HepG2 (cell line): ENCODE measurements around the gene PALM. TPM values are rescaled to one million over a fixed set of nuclear protein-coding genes. Genes with fewer than 3 reads are reported as not detected.

Experiments
- ATAC-seq: fragments of 200-7000 bp; cut with Tn5 transposase; 3 replicates; pipeline ENCODE4 v1.9.1; 2020; ENCODE audit warnings: mild to moderate bottlenecking, moderate library complexity
- BruUV-seq: library from RNA; stranded (reverse); fragments of 400-500 nt; replicated peaks from 2 replicates; lab custom pipeline; 2021; lab: Mats Ljungman, UMichigan
- CTCF ChIA-PET: fragments of 300-600 bp; formaldehyde crosslinking; extraction: SDS; loops from one replicate; lab custom pipeline; 2021; ENCODE audit warnings: low total read pairs, inconsistent platforms, low intra/inter-chr PET ratio; lab: Yijun Ruan, JAX
- POLR2A ChIA-PET: fragments of 350-600 bp; sonication (Branson Sonifier 250); formaldehyde crosslinking; loops from one replicate; lab custom pipeline; 2020; ENCODE audit warnings: antibody characterized with exemption, inconsistent platforms; lab: Yijun Ruan, JAX
- DNase-seq: peaks from one replicate; pipeline ENCODE4 v3.0.0-alpha.2; 2015; ENCODE audit warnings: low spot score
- FAIRE-seq: peaks from 3 replicates; lab custom pipeline; 2011; peaks lifted over from hg19 to GRCh38; lab: Jason Lieb, UNC
- H2AFZ ChIP-seq: one replicate; pipeline ENCODE4 v1.6.1; 2011; ENCODE audit warnings: low read length, inconsistent platforms
- H3K27ac ChIP-seq: fragments of 300-600 bp; 3 replicates; pipeline ENCODE4 v1.8.0; 2011; ENCODE audit warnings: mixed run types, mild to moderate bottlenecking, mixed read lengths, low read length, inconsistent platforms; ENCODE audit not compliant: insufficient read depth; ENCODE audit errors: extremely low read length
- H3K27me3 ChIP-seq, 2 experiments: fragments of 200-600 bp in 1 of 2; 2 replicates in 1 of 2; 3 replicates in 1 of 2; pipeline versions ENCODE4 v1.6.0 to v1.8.0; 2011; ENCODE audit warnings: low read length in 2 of 2, mild to moderate bottlenecking in 2 of 2, moderate library complexity in 2 of 2, inconsistent platforms in 1 of 2; ENCODE audit not compliant: insufficient read depth in 2 of 2, control insufficient read depth in 1 of 2
- H3K36me3 ChIP-seq, 2 experiments: fragments of 200-600 bp in 1 of 2; replicated peaks in 1 of 2; 2 replicates in 1 of 2; 3 replicates in 1 of 2; pipeline versions ENCODE4 v1.5.1 to v1.8.0; 2011; ENCODE audit warnings: low read length in 2 of 2, inconsistent platforms in 1 of 2; ENCODE audit not compliant: insufficient read depth in 2 of 2, control insufficient read depth in 1 of 2
- H3K4me1 ChIP-seq: 2 replicates; pipeline ENCODE4 v1.5.1; 2012; ENCODE audit warnings: low read length, inconsistent platforms; ENCODE audit not compliant: insufficient read depth
- H3K4me2 ChIP-seq: 2 replicates; pipeline ENCODE4 v1.6.0; 2011; ENCODE audit warnings: low read depth, low read length, inconsistent platforms
- H3K4me3 ChIP-seq, 3 experiments: fragments of 200-600 bp in 1 of 3; sonication (generic), shearing (Covaris generic) in 1 of 3; replicated peaks in 1 of 3; 2 replicates each; pipeline ENCODE4 v1.5.1; 2011 to 2016; ENCODE audit warnings: low read length in 3 of 3, inconsistent platforms in 2 of 3, low read depth in 2 of 3, mild to moderate bottlenecking in 2 of 3, control low read depth in 1 of 3, mixed read lengths in 1 of 3; ENCODE audit not compliant: insufficient read depth in 1 of 3
- H3K79me2 ChIP-seq: one replicate; pipeline ENCODE4 v1.6.1; 2011; ENCODE audit warnings: low read length, inconsistent platforms; ENCODE audit not compliant: insufficient read depth
- H3K9ac ChIP-seq: 2 replicates; pipeline ENCODE4 v1.6.0; 2011; ENCODE audit warnings: mild to moderate bottlenecking, low read depth, low read length, inconsistent platforms; ENCODE audit not compliant: insufficient read depth
- H3K9me3 ChIP-seq: 2 replicates; pipeline ENCODE4 v1.5.1; 2012; ENCODE audit warnings: mild to moderate bottlenecking, low read length
- H4K20me1 ChIP-seq: 2 replicates; pipeline ENCODE4 v1.6.0; 2011; ENCODE audit warnings: inconsistent platforms, mild to moderate bottlenecking, low read length, moderate library complexity; ENCODE audit not compliant: insufficient read depth
- ARNTL ChIP-seq: sonication (generic); formaldehyde crosslinking; IDR thresholded peaks from 2 replicates; pipeline ENCODE4 v1.4.0; 2020; ENCODE audit warnings: mild to moderate bottlenecking, missing genetic modification reagents
- ATRX ChIP-seq: sonication (generic); formaldehyde crosslinking; IDR thresholded peaks from 2 replicates; pipeline ENCODE4 v1.4.0; 2020; ENCODE audit warnings: missing genetic modification reagents, borderline replicate concordance
- BORCS8-MEF2B ChIP-seq: sonication (generic); formaldehyde crosslinking; IDR thresholded peaks from 2 replicates; pipeline ENCODE4 v1.8.0; 2022; ENCODE audit warnings: mild to moderate bottlenecking, missing genetic modification reagents
- BRF2 ChIP-seq: sonication (generic); formaldehyde crosslinking; IDR thresholded peaks from 2 replicates; pipeline ENCODE4 v1.8.1; 2022; ENCODE audit warnings: mild to moderate bottlenecking, missing genetic modification reagents
- CCDC6 ChIP-seq: sonication (generic); formaldehyde crosslinking; IDR thresholded peaks from 2 replicates; pipeline ENCODE4 v1.8.1; 2022; ENCODE audit warnings: mild to moderate bottlenecking, missing genetic modification reagents, moderate library complexity
- ELF3 ChIP-seq: IDR thresholded peaks from 2 replicates; pipeline ENCODE4 v1.6.1; 2016; ENCODE audit warnings: missing genetic modification reagents, missing compliant biosample characterization
- KDM3A ChIP-seq: IDR thresholded peaks from 2 replicates; pipeline ENCODE4 v1.6.1; 2018; ENCODE audit warnings: low read depth, missing compliant biosample characterization
- MNT ChIP-seq: fragments of 450-650 bp; IDR thresholded peaks from 2 replicates; pipeline ENCODE4 v1.6.1; 2016
- NR2F2 ChIP-seq: IDR thresholded peaks from 2 replicates; pipeline ENCODE4 v1.6.1; 2012; ENCODE audit warnings: low read depth, inconsistent platforms, borderline replicate concordance
- PHF21A ChIP-seq: sonication (generic); formaldehyde crosslinking; IDR thresholded peaks from 2 replicates; pipeline ENCODE4 v1.5.0; 2020; ENCODE audit warnings: mild to moderate bottlenecking, missing genetic modification reagents
- POLR2A ChIP-seq, 2 experiments: IDR thresholded peaks; 2 replicates each; pipeline ENCODE4 v1.6.1; 2011; ENCODE audit warnings: low read depth in 2 of 2, low read length in 2 of 2, mild to moderate bottlenecking in 1 of 2, moderate library complexity in 1 of 2; ENCODE audit not compliant: insufficient read depth in 1 of 2
- SALL2 ChIP-seq: sonication (generic); formaldehyde crosslinking; IDR thresholded peaks from 2 replicates; pipeline ENCODE4 v1.8.1; 2023; ENCODE audit warnings: mild to moderate bottlenecking, missing genetic modification reagents, inconsistent platforms
- SAP130 ChIP-seq: IDR thresholded peaks from 2 replicates; pipeline ENCODE4 v1.6.1; 2016; ENCODE audit warnings: low read depth
- YEATS2 ChIP-seq: sonication (generic); formaldehyde crosslinking; IDR thresholded peaks from 2 replicates; pipeline ENCODE4 v1.4.0; 2020; ENCODE audit warnings: missing genetic modification reagents, borderline replicate concordance
- YY1 ChIP-seq: IDR thresholded peaks from 2 replicates; pipeline ENCODE4 v1.6.1; 2011; ENCODE audit warnings: low read length, low read depth, moderate library complexity, mild to moderate bottlenecking; ENCODE audit not compliant: insufficient read depth, insufficient replicate concordance
- ZBTB20 ChIP-seq: sonication (generic); formaldehyde crosslinking; IDR thresholded peaks from 2 replicates; pipeline ENCODE4 v1.8.1; 2023; ENCODE audit warnings: missing genetic modification reagents, low read depth, mild to moderate bottlenecking, borderline replicate concordance
- ZFP1 ChIP-seq: IDR thresholded peaks from 2 replicates; pipeline ENCODE4 v1.6.1; 2016
- ZFP91 ChIP-seq: sonication (generic); formaldehyde crosslinking; IDR thresholded peaks from 2 replicates; pipeline ENCODE4 v1.9.0; 2022; ENCODE audit warnings: missing genetic modification reagents, mild to moderate bottlenecking, borderline replicate concordance
- ZNF10 ChIP-seq: sonication (generic); formaldehyde crosslinking; IDR thresholded peaks from 2 replicates; pipeline ENCODE4 v1.4.0; 2020; ENCODE audit warnings: mild to moderate bottlenecking, low read depth, missing genetic modification reagents, borderline replicate concordance
- ZNF136 ChIP-seq: sonication (generic); formaldehyde crosslinking; IDR thresholded peaks from 2 replicates; pipeline ENCODE4 v1.8.1; 2022; ENCODE audit warnings: low read depth, mild to moderate bottlenecking, moderate library complexity, missing genetic modification reagents
- ZNF143 ChIP-seq: sonication (generic); formaldehyde crosslinking; IDR thresholded peaks from 2 replicates; pipeline ENCODE4 v1.4.0; 2020; ENCODE audit warnings: missing genetic modification reagents
- WGBS: methylation state at CpG from one replicate; pipeline ENCODE4 v1.1.6; 2017; ENCODE audit warnings: low lambda C conversion rate; 5-methylcytosine and 5-hydroxymethylcytosine counted together
- in situ Hi-C: cut with HindIII; loops from 2 replicates; pipeline ENCODE4 v1.10.0; 2017; ENCODE audit warnings: low pct_unique_long_range_greater_than_20kb; ENCODE audit not compliant: extremely low pct_ligation_motif_present
- intact Hi-C: fragments of 100-400 bp; cut with micrococcal nuclease; formaldehyde crosslinking; loops from one replicate; pipeline ENCODE4 v1.10.0; 2022; ENCODE audit not compliant: unreplicated experiment
- polyA plus RNA-seq, 8 experiments: library from polyadenylated mRNA; depleted of rRNA in 3 of 8; stranded (reverse) in 7 of 8; unstranded in 1 of 8; fragments of >200 nt; fragmentation: Illumina TruSeq in 4 of 8; extraction: Trizol in 4 of 8; gene quantifications; 2 replicates each; pipeline versions ENCODE4 v1.2.1 to v1.2.3, GENCODE V29; 2011 to 2016; ENCODE audit warnings: low read depth in 4 of 8, missing spikeins in 1 of 8, mixed read lengths in 1 of 8; ENCODE audit not compliant: insufficient read depth in 1 of 8
- total RNA-seq, 5 experiments: library from RNA; depleted of rRNA; stranded (reverse); fragments of >200 nt; fragmentation: Illumina TruSeq; extraction: Trizol; gene quantifications; 2 replicates each; pipeline ENCODE4 v1.2.3, GENCODE V29; 2016; ENCODE audit warnings: low read depth in 1 of 5

The PALM gene
- total and polyA plus RNA-seq, 2 of the 13 experiments (the other 11 are each of a cell fraction or from before 2014, with no cell fraction given) = 4.0 to 9.7 TPM

GRCh38 chr19:680287-681028 lies 28.3 kb upstream of the PALM start:
- intact Hi-C loops (no loop called here), in situ Hi-C loops (no loop called here)
- Histone ChIP-seq H3K27ac (peak overlapping the region; percentile 95), H3K4me2 (peak overlapping the region; percentile 82), H3K9ac (peak overlapping the region; percentile 82), H3K36me3 (no peaks in the 10 kb centered on the region), H3K4me1 (peaks cover 38% of the 10 kb centered on the region), H4K20me1 (no peaks in the 10 kb centered on the region), H2AFZ (no peak overlapping the region), H3K79me2 (no peaks in the 10 kb centered on the region), H3K27me3 (peaks cover 0 to 7% of the 10 kb centered on the region in 2 experiments; a peak in 1 of 5 replicates), H3K4me3 (peak overlapping the region; percentile 61 to 89 (median 63); a peak in 5 of 6 replicates), H3K9me3 (no peaks in the 10 kb centered on the region)
- WGBS = 8% methylated on average over 13 of the region's 70 CpGs
- no TSS peak for BruUV-seq
- peak; percentile 93 for DNase-seq
- peak; percentile 71 for FAIRE-seq
- CTCF ChIA-PET = interaction anchor here (0.6 to 2.2 kb wide), 2 partner anchors 9 to 16 kb away, joined by 3 to 13 read pairs; no protein-coding TSS in a partner anchor
- POLR2A ChIA-PET = interaction anchor here (0.7 to 5.3 kb wide), 14 partner anchors 10 to 346 kb away, joined by 3 to 56 read pairs (median 6); partner anchors contain the start of genes CNN2, PALM and RNF126
- peak; percentile 70 for ATAC-seq
- TF ChIP-seq ZNF136 (CRISPR knock-in tag) (no peak), PHF21A (no peak; the same call in 1 of the 2 replicates), ZFP1 (no peak), CCDC6 (CRISPR knock-in tag) (peak; percentile 74; the same call in 1 of the 2 replicates), KDM3A (no peak), NR2F2 (no peak), YY1 (peak; percentile 69), ZNF10 (CRISPR knock-in tag) (no peak), ELF3 (CRISPR knock-in tag) (peak; percentile 31; the same call in 1 of the 2 replicates), SAP130 (CRISPR knock-in tag) (peak; percentile 59; the same call in 1 of the 2 replicates), MNT (no peak; the same call in 1 of the 2 replicates), ZFP91 (CRISPR knock-in tag) (no peak), SALL2 (peak; percentile 68), ATRX (no peak), POLR2A (IDR thresholded peaks at IDR 0.05; ENCODE audit: insufficient read depth in 1 of 2, low read depth in 2 of 2, low read length in 2 of 2) (peak; percentile 58 to 83), BRF2 (no peak; the same call in 1 of the 2 replicates), ZBTB20 (CRISPR knock-in tag) (0 out of 2 replicates have a peak, but pooled peaks have one; percentile 34), YEATS2 (CRISPR knock-in tag) (peak; percentile 13; the same call in 1 of the 2 replicates), BORCS8-MEF2B (CRISPR knock-in tag) (0 out of 2 replicates have a peak, but pooled peaks have one; percentile 18), ARNTL (CRISPR knock-in tag) (no peak), ZNF143 (peak; percentile 56; the same call in 1 of the 2 replicates)
